Measurements from ENCODE around the gene NR1I3.
"Not testable (repeated sequence)": the region's sequence is repeated elsewhere in the genome, so short reads cannot be mapped to it uniquely, and the experiment has no call there.

NR1I3 gene

GRCh38 chr1:161244888-161245287, 6.9 kb upstream of the NR1I3 start:
- DNase-seq = no peak

DNA sequence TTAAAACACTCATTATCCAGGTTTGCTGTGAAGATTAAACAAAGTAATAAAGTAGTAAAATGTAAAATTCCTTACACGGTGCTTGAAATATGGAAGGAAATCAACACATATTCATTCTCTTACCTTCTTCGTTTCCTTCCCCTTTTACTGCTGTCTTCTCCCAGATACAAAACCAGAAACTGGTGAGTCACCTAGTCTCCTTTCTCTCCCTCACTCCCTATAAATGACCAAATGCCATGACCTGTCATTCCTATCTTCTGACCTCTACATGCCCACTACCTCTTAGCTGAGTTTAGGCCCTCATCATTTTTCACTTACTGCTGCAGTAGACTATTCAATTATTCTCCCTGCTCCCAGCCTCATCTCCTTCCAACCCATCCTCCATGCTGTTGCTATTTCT, 4.3 kb upstream of the NR1I3 start:
- no peak for DNase-seq

DNA sequence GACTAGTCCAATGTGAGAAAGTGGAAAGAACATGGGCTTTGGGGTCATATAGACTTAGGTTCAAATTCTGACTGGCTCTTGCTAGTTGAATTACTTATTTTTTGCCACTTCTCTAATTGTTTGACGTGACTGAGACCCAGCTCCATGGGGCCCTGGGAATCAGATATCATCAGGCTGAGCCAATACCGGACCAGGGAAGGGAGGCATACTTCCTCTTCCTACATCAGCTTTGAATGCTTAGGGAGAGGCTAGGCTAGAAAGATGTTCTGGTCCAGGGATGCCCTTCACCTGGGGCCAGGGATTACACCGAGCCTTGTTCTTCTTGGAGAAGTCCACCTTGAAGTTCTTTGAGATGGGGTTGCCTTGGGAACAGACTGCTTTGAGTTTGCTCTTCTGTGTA, 3.7 kb upstream of the NR1I3 start:
- no peak for DNase-seq

- DNase-seq = no peak
These were observed 1.8 kb downstream of the NR1I3 start for GRCh38 chr1:161235957-161236775.

- no peak for DNase-seq
These were observed 4.9 kb downstream of the NR1I3 start for GRCh38 chr1:161233102-161233501.

GRCh38 chr1:161230762-161231161, 7.2 kb downstream of the NR1I3 start:
- DNase-seq = no peak

DNA sequence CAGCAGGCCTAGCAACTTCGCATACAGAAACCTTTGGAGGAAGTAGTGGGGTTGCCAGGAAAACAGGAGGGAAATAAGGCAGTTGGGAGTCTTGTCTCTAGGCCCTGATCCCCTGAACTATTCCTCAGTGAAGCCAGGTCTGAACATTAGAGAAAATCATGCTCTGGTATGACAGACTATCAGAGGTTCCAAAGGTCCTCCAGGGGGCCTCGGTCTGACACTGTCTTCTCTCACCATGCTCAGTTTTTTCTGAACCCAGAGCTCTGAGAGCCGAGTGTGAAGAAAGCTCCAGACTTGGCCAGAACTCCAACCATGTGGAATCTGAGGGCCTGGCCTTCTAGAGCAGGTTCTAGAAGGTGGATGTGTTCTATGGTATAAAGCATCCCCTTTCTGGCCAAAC, 8.1 kb downstream of the NR1I3 start:
- no peak for DNase-seq

DNA sequence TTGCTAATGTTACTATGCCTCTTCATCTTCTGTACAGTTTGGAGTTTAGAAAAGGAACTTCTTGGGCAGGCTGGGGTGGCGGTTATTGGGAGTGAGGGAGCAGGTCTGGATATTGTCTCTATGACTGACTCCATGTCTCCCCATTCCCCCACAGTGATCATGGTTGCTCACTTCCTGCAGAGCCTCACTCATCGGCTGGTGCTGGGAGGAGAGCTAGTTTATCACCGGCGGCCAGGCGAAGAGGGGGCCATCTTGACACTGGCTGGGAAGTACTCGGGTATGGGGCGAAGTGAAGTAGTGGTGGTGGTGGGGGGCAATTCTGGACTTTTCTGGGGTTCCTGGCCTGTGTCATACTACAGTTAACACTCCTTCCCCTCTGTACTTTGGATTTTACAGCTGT, 10.0 kb downstream of the NR1I3 start:
- DNase-seq = no peak

DNA sequence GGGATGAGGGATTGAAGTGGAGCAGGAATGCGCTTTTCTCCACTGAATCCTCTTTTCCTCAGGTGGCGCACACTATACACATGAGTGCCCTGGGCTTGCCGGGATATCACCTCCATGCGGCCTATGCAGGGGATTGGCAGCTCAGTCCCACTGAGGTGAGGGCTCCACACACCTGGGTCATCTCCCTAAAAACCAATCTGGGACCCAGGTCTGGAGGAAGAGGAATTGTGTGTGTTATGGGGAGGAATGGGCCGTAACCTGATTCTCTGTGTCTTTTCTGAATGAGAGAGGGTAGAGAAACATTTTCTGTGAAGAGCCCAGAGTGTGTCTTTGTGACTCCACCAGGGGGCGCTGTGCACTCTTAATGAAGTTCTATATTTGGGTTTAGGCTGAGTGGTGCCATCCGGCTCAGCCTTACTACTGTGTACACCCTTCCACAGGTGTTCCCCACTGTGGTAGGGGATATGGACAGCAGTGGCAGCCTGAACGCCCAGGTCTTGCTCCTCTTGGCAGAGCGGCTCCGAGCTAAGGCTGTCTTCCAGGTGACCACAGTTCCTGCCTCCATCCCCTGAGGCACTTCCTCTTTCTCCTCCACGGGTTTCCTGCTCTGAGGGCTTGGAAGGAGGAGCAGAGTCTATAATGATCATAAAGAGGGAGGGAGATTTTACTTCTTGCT, 10.7 kb downstream of the NR1I3 start:
- DNase-seq = peak; percentile 88

GRCh38 chr1:161226759-161227158, 11.2 kb downstream of the NR1I3 start:
- no peak for DNase-seq

- DNase-seq = no peak
These were observed 11.7 kb downstream of the NR1I3 start for GRCh38 chr1:161226320-161226711.

DNA sequence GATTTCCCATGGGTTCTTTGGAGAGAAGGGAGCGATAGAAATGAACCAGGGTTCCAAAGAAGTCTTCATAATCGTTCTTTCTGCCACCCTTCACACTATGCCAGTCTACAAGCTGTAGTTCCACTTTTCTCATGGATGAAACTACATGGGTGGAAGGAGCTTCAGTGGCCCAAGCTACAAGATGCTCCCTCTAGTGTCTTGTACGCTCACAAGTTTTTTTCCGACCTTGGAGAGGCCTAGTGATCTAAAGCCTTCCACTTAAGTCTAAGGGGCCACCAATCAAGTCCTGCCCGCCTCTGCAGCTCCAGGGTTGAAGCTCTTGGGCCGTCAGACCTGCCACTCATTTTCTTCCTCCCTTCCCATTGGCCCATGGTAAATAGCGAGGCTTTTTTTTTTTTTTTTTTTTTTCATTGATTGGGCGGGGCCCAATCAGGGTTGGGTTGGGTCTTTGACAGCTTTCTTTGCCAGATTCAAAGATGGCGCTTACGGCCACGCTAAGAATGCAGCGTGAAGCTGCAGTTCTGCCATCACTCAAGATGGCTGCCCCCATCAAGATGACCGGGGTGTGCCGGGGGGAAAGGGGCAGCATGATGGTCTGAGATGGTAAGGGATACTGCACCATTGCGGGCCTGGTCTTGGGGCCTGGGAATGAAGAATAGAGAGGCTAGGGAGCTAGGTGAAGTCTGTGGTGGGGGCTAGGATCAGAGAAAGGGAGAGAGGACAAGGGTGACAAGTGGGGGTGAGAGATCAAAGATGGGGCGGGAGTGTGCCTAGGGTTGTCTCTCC, 12.3 kb downstream of the NR1I3 start, which contains the start of gene TOMM40L:
Gene TOMM40L (plus strand): TSS at position 527 of the 786 bp plus-strand sequence. CDS start 430 bp downstream, outside the sequence.
- peak; percentile 96 for DNase-seq

GRCh38 chr1:161225178-161225533, 12.8 kb downstream of the NR1I3 start:
- DNase-seq = no peak

DNA sequence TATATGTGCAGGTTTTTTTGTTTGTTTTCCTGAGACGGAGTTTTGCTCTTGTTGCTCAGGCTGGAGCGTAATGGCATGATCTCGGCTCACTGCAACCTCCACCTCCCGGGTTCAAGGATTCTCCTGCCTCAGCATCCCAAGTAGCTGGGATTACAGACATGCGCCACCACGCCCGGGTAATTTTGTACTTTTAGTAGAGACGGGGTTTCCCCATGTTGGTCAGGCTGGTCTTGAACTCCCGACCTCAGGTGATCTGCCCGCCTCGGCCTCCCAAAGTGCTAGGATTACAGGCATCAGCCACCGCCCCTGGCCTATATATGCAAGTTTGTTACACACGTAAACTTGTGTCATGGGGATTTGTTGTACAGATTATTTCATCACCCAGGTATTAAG, 13.3 kb downstream of the NR1I3 start:
- not testable (repeated sequence) for DNase-seq

- DNase-seq = no peak
These were observed 14.0 kb downstream of the NR1I3 start for GRCh38 chr1:161223805-161224694.

DNA sequence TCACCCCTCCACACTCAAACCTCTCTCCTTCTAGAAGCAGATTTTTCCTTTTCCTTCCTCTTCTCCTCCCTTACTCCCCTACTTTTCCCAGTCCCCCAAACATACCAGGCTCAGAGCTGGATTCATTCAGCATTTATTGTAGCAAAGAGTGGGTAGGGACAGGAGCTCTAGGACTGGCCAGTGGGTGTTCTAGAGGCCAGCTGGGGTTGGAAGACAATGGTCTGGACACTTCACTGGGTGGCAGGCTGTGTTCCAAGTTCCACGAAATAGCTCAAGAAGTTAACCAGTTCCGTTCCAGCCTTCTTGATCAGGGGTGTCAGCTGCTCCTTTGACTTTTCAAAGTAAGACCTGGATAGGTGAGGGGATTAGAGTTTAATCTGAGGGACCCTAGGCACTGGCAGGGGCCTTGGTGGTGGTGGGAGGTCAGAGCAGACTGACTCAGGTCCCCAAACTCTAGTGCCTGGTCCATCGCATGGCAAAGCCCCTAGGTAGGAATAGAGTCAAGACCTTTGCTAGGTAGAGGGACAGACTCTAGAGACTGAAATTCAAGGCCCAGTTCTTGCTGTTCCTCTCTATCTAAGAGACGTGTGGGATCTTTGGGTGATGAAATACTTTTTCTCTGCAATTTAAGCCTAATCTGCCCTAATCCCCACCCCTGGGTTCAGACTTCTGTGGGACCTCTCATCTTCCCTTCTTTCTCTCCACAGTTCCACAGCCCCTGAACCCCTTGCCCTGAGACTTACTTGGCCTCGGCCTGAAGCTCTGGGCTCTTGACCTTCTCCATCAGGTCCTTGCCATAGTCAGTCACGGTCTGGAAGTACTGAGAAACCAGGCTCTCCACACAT, 15.6 kb downstream of the NR1I3 start:
- DNase-seq = no peak

GRCh38 chr1:161220002-161220401, 18.0 kb downstream of the NR1I3 start:
- DNase-seq = no peak

GRCh38 chr1:161219078-161219892, 18.7 kb downstream of the NR1I3 start:
- DNase-seq = no peak

GRCh38 chr1:161218301-161219077, 19.5 kb downstream of the NR1I3 start:
- DNase-seq = no peak

GRCh38 chr1:161217831-161218230, 20.2 kb downstream of the NR1I3 start:
- no peak for DNase-seq
